Rectal smooth muscle tissue (tissue), 1 donor: ENCODE measurements around the gene GPC3.

ENCODE experiments used
- H3K27ac ChIP-seq: one replicate; pipeline ENCODE4 v1.7.0; 2013; ENCODE audit warnings: low read depth, low read length, inconsistent platforms
- H3K27me3 ChIP-seq: one replicate; pipeline ENCODE4 v1.7.0; 2013; ENCODE audit warnings: low read length; ENCODE audit not compliant: control insufficient read depth, insufficient read depth
- H3K36me3 ChIP-seq: one replicate; pipeline ENCODE4 v1.7.0; 2013; ENCODE audit warnings: low read length; ENCODE audit not compliant: control insufficient read depth, insufficient read depth
- H3K4me1 ChIP-seq: one replicate; pipeline ENCODE4 v1.7.0; 2013; ENCODE audit warnings: low read length; ENCODE audit not compliant: control insufficient read depth, insufficient read depth
- H3K4me3 ChIP-seq: one replicate; pipeline ENCODE4 v1.7.0; 2013; ENCODE audit warnings: low read length
- H3K9ac ChIP-seq: one replicate; pipeline ENCODE4 v1.7.0; 2013; ENCODE audit warnings: low read length

Gene GPC3

GRCh38 chrX:133699023-133699728 lies 286.2 kb downstream of the GPC3 start:
- Histone ChIP-seq H3K36me3 (no peaks in the 10 kb centered on the region), H3K9ac (no peak overlapping the region), H3K4me1 (no peaks in the 10 kb centered on the region), H3K4me3 (no peak overlapping the region), H3K27me3 (no peaks in the 10 kb centered on the region), H3K27ac (no peak overlapping the region)

GRCh38 chrX:133698298-133698697 lies 287.1 kb downstream of the GPC3 start:
- Histone ChIP-seq H3K9ac (no peak overlapping the region), H3K4me3 (no peak overlapping the region), H3K27me3 (no peaks in the 10 kb centered on the region), H3K27ac (no peak overlapping the region), H3K36me3 (no peaks in the 10 kb centered on the region), H3K4me1 (no peaks in the 10 kb centered on the region)

GRCh38 chrX:133697656-133698055 lies 287.7 kb downstream of the GPC3 start:
- no peak overlapping the region for H3K4me3 ChIP-seq
- H3K4me1 ChIP-seq, result no peaks in the 10 kb centered on the region
- no peaks in the 10 kb centered on the region for H3K27me3 ChIP-seq
- no peak overlapping the region for H3K27ac ChIP-seq
- no peaks in the 10 kb centered on the region for H3K36me3 ChIP-seq
- H3K9ac ChIP-seq, result no peak overlapping the region

- Histone ChIP-seq H3K4me3 (no peak overlapping the region), H3K4me1 (no peaks in the 10 kb centered on the region), H3K27me3 (no peaks in the 10 kb centered on the region), H3K9ac (no peak overlapping the region), H3K36me3 (no peaks in the 10 kb centered on the region), H3K27ac (no peak overlapping the region)
These were observed 295.3 kb downstream of the GPC3 start for GRCh38 chrX:133689997-133690599.

- H3K4me3 ChIP-seq, result no peak overlapping the region
- no peak overlapping the region for H3K9ac ChIP-seq
- H3K4me1 ChIP-seq, result no peaks in the 10 kb centered on the region
- no peak overlapping the region for H3K27ac ChIP-seq
- no peaks in the 10 kb centered on the region for H3K36me3 ChIP-seq
- no peaks in the 10 kb centered on the region for H3K27me3 ChIP-seq
These were observed 299.6 kb downstream of the GPC3 start for GRCh38 chrX:133685822-133686221.

- no peaks in the 10 kb centered on the region for H3K4me1 ChIP-seq
- no peaks in the 10 kb centered on the region for H3K36me3 ChIP-seq
- no peak overlapping the region for H3K9ac ChIP-seq
- no peaks in the 10 kb centered on the region for H3K27me3 ChIP-seq
- H3K4me3 ChIP-seq, result no peak overlapping the region
- H3K27ac ChIP-seq, result no peak overlapping the region
These were observed 303.5 kb downstream of the GPC3 start for GRCh38 chrX:133681897-133682296.

- Histone ChIP-seq H3K9ac (no peak overlapping the region), H3K4me3 (no peak overlapping the region), H3K27me3 (no peaks in the 10 kb centered on the region), H3K27ac (no peak overlapping the region), H3K4me1 (no peaks in the 10 kb centered on the region), H3K36me3 (no peaks in the 10 kb centered on the region)
These were observed 304.0 kb downstream of the GPC3 start for GRCh38 chrX:133681421-133681820.

GRCh38 chrX:133677123-133678063 lies 308.0 kb downstream of the GPC3 start:
- peaks cover 2% of the 10 kb centered on the region for H3K4me1 ChIP-seq
- H3K4me3 ChIP-seq, result no peak overlapping the region
- H3K27me3 ChIP-seq, result no peaks in the 10 kb centered on the region
- no peak overlapping the region for H3K27ac ChIP-seq
- no peak overlapping the region for H3K9ac ChIP-seq
- H3K36me3 ChIP-seq, result no peaks in the 10 kb centered on the region

- Histone ChIP-seq H3K27ac (no peak overlapping the region), H3K4me3 (no peak overlapping the region), H3K27me3 (no peaks in the 10 kb centered on the region), H3K9ac (no peak overlapping the region), H3K4me1 (peaks cover 2% of the 10 kb centered on the region), H3K36me3 (no peaks in the 10 kb centered on the region)
These were observed 308.9 kb downstream of the GPC3 start for GRCh38 chrX:133676344-133677122.

- H3K4me1 ChIP-seq, result peaks cover 2% of the 10 kb centered on the region
These were observed 310.5 kb downstream of the GPC3 start for GRCh38 chrX:133674726-133675470.

GRCh38 chrX:133670383-133670782 lies 315.0 kb downstream of the GPC3 start:
- Histone ChIP-seq H3K4me3 (no peak overlapping the region), H3K36me3 (no peaks in the 10 kb centered on the region), H3K9ac (no peak overlapping the region), H3K27me3 (no peaks in the 10 kb centered on the region), H3K27ac (no peak overlapping the region), H3K4me1 (peaks cover 2% of the 10 kb centered on the region)

More at GRCh38 chrX:133674726-133675470, 310.5 kb downstream of the GPC3 start:
- no peak overlapping the region for H3K4me3 ChIP-seq
- H3K27ac ChIP-seq, result no peak overlapping the region
- no peaks in the 10 kb centered on the region for H3K27me3 ChIP-seq
- no peaks in the 10 kb centered on the region for H3K36me3 ChIP-seq
- no peak overlapping the region for H3K9ac ChIP-seq
